GM21526 (cell line): ENCODE measurements around the gene KLHDC1.
"Not testable (repeated sequence)": the region's sequence is repeated elsewhere in the genome, so short reads cannot be mapped to it uniquely, and the experiment has no call there.

Source experiments
- ATAC-seq: cut with Tn5 transposase; IDR thresholded peaks from one replicate; pipeline ENCODE4 v1.9.1; 2021; ENCODE audit warnings: moderate library complexity; ENCODE audit not compliant: unreplicated experiment, low FRiP score

The KLHDC1 gene, protein sequence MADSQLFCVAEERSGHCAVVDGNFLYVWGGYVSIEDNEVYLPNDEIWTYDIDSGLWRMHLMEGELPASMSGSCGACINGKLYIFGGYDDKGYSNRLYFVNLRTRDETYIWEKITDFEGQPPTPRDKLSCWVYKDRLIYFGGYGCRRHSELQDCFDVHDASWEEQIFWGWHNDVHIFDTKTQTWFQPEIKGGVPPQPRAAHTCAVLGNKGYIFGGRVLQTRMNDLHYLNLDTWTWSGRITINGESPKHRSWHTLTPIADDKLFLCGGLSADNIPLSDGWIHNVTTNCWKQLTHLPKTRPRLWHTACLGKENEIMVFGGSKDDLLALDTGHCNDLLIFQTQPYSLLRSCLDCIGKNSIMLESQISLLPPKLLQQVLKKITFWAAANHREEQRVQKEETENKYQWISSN

DNA sequence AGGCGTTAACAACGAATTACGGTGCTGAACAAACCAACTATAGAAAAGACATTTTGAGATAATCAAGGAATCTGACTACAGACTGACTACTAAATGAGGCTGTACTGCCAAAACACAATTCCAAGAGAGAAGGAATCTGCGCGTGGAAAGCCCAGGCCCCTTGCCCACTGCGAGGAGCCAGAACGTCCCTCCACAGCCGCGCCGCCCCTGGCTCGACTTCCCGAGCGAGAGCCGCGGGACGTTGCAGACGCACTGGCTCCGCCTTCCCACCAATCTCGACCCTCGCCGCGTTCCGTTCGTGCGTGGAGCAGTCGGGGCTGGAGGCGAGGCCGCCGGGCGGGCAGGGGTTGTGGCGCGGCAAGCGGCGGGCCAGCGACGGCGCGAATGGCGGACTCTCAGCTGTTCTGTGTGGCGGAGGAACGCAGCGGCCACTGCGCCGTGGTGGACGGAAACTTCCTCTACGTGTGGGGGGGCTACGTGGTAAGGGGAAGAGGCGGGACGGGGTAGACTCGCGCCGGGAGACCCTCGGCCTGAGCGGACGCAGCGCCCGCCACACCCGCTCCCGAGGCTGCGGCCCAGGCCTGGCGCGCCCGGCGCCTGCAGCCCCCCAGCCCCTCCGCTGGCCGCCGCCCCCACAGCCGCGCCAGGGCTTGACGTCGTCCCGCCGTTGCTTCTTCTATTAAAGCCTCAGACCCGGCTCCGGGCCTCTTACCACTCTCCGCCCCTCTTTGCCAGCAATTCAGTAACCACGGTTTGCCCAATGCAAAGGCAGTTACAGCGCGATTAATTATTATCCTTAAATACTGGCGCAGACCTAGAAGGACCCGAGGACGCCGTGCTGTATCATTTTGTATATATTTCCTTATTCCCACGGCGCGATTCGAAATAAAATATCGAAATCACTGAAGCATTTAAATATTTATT, at the start of gene KLHDC1:
KLHDC1 (plus strand) TSS at position 310 of the 924 bp plus-strand sequence; CDS start at position 385, 75 bp downstream.
- peak; percentile 51 for ATAC-seq

DNA sequence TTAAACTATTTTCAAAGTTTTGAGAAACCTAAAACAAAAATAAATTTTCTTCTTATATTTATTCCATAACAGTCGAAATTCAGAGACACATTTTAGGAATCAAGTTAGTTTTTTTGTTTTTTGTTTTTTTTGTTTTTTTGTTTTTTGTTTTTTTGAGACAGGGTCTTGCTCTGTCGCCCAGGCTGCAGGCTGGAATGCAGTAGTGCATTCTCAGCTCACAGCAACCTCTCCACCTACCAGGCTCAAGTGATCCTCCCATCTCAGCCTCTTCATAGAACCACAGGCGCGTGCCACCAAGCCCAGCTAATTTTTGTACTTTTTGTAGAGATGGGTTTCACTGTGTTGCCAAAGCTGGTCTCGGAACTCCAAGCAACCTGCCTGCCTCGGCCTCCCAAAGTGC, 39.4 kb upstream of the KLHDC1 start:
- ATAC-seq = no peak

DNA sequence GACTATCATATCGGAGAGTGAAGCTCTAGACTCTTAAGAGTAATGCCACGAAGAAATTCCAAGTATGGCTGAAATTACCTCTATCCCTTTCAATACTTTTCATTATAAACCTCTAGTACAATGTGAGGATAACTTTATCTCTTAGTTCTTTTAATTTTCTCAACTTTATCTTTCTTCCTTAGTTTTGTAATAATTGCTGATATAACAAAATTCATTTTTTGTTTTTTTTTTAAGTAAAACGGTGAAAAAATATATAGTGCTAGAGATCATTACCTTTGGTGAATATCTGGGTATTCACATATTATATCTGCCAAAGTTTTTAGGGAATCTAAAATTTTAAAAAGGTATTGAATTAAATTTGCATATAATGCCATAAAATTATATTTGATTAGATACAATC, 38.4 kb upstream of the KLHDC1 start:
- ATAC-seq = no peak

DNA sequence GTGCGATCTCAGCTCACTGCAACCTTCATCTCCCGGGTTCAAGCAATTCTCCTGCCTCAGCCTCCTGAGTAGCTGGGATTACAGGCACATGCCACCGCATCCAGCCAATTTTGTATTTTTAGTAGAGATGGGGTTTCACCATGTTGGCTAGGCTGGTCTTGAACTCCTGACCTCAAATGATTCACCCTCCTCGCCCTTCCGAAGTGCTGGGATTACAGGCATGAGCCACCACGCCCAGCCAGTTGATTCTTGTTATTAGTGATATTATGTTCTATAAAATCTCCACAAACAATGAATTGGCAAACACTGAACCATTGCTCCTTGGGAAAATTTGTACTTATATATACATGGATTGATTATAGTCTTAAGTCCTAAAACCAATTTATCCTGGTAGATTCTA, 35.4 kb upstream of the KLHDC1 start:
- ATAC-seq = not testable (repeated sequence)

DNA sequence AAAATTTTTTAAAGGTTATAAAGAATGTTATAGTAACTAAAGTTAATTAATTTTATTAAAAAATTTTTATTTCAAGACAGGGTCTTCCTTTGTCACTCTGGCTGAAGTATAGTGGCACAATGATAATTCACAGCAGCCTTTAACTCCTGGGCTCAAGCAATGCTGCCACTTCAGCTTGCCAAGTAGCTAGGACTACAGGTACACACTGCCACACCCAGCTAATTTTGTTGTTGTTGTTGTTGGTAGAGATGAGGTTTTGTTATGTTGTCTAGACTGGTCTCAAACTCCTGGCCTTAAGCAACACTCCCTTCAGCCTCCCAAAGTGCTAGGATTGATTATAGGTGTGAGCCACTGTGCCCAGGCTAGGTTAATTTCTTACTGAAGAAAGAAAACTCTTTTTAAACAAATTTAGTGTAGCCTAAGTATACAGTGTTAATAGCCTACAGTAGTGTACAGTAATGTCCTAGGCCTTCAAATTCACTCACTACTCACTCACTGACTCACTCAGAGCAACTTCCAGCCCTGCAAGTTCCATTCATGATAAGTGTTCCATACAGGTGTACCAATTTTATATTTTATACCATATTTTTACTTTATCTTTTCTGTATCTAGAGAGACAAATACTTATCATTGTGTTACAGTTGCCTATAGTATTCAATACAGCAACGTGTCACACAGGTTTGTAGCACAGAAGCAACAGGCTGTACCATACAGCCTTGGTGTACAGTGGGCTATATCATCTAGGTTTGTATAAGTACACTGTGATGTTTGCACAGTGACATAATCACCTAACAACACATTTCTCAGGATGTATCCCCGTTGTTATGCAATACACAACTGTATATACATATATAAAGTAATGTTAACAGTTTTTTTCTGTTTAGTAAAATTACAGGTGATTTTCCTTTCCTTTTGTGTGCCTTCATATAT, 33.1 kb upstream of the KLHDC1 start:
- no peak for ATAC-seq

DNA sequence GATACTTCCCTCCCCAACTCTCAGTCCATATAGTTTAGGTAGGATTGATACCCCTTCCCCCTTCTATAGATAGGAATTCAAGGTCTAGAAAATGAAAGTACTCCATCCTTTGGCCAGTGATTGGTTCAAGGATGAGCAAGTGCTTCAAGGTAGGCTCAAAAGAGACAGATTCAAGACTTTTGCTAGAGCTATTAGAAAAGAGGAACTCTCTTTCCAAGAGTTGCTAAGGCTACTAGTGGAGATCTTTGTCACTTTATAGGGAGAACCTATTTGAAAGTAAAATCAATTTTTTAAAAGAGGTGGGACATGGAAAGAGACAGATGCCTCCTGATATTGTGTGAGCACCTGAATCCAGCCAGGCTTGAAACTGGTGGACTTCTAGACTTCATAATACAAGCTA, 22.4 kb upstream of the KLHDC1 start:
- no peak for ATAC-seq

DNA sequence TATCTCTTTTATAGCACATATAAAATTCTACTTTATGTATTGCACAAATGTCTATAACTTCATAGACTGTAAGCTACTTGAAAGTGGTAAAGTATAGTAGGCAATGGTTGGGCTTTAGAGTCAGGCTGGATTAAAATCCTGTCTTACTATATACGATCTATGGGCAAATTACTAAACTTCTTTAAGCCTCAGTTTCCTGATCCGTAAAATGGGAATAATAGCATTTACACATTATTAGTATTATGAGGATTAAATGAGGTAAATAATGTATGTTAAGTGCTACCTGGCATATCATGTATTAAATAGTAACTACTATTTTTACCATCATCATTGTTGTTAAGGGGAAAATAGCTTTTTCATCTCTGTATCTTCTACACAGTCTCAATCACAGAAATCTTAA, 19.3 kb upstream of the KLHDC1 start:
- no peak for ATAC-seq

DNA sequence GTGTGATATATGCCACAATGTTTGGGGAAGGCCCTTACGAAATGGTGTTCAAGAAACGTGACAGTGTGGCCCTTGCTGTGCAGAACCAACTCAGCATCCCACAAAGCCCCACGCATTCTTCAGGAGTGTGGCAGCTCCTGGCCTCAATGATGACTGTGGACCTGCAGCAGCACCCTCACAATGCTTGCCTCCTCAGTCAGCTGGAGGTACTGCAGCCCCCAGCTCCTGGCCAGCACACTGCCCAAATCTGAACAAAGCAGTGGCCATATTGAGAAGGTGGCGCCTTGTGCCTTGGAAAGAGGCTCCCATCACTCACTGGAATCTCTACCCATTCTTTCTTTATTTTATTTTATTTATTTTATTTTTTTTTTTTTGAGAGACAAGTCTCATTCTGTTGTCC, 15.3 kb upstream of the KLHDC1 start:
- no peak for ATAC-seq

DNA sequence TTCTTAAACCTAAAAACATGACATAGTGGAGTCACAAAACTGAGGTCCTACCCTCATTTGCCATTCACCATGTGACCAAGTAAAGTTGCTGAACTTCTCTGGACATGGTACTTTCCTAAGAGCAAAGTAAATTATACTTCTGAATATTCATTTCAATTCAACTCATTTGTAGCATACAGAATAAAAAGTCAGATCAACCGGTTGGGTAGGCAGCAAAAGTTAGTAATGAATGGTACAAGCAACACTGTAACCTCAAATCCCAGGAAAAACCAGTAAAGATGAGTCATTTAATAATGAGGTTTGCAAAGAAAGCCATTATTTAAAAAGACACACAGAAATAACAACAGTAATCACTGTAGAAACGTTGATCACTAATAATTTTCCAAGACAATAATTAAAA, 13.6 kb upstream of the KLHDC1 start:
- no peak for ATAC-seq

DNA sequence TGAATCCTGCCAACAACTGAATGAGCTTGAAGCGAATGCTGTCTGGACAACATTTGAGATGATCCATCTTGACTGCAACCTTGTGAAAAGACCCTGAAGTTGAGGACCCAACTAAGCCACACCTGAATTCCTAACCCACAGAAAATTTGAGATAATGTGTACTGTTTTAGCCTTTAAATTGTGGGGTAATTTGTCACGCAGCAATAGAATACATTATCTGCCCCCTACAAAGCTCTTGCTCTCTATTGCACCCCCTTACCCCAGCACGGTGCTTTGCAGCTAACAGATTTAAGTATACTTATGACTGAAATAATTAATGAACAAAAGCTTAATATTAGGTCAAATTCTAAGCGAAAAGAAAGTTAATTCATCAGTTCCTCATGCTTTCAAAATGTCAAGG, 6.5 kb upstream of the KLHDC1 start:
- ATAC-seq = no peak

DNA sequence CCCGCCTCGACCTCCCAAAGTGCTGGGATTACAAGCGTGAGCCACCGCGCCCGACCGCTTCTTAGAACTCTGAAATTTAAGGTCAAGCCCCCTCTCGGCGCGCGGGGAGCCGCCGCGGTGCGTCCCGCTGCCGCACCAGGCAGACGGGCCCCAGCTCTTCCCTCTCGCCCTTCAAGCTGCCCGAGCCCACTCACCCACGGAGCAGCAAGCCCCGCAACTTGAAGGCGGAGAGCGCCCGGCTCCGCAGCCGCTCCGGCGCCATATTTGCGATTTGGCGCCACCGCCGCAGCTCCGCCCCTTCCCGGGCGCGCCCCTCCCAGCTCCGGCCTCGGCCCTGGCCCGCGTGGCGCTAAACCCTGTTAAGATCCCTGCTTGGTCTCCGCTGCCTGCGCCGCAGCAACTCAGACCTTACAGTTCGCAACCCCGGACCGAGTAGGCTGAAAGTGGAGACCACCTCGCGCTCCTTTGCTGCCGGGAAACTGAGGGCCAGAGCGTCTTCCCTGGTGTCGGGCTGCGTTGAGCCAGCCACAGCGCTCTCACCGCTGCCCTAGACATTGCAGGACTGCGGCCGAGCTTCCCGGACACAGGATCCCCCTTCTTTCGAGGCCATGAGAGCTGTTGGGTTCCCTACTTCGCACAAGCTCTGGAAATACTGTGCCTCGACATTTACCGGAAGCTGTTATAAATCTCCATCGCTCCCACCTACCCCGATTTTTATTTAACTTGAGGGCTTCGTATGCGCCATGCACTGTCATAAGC, 4.8 kb upstream of the KLHDC1 start, which contains the start of gene POLE2:
POLE2 (minus strand) TSS at position 273 of the 759 bp plus-strand sequence; CDS start at position 262, 11 bp downstream.
- ATAC-seq = peak; percentile 88

DNA sequence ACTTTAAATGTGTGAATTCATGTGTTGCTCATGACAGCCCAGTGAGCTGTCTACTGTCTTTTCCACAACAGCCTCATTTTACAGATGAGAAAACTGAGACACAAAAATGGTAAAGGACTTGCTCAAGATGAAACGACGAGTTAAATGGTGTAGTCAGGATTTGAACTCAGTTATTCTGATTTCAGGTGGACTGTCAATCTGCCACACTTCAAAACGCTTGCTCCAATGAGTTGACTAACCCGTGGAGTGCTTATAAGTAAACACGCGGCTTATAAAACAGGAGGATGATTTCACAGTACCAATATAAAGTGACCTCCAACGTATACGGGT, 4.3 kb upstream of the KLHDC1 start:
- ATAC-seq = no peak

DNA sequence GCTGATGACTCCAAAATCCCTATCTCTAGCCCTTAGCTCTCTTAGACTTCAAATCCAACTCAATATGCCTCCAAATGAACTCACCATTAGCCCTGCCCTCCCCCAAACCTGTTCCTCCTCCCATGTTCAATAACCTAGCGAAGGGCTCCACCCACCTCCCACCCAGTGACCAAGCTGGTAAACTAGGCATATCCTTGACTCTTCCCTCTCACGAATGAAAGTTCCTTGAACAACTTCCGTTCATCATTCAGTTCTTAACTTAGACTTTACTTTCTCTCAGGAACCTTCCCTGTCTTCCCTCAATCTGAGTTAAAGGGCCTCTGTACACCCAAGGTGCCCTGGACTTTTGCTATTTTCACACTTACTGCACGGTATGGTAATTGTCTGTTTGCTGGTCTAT, 1.9 kb upstream of the KLHDC1 start:
- ATAC-seq = no peak

DNA sequence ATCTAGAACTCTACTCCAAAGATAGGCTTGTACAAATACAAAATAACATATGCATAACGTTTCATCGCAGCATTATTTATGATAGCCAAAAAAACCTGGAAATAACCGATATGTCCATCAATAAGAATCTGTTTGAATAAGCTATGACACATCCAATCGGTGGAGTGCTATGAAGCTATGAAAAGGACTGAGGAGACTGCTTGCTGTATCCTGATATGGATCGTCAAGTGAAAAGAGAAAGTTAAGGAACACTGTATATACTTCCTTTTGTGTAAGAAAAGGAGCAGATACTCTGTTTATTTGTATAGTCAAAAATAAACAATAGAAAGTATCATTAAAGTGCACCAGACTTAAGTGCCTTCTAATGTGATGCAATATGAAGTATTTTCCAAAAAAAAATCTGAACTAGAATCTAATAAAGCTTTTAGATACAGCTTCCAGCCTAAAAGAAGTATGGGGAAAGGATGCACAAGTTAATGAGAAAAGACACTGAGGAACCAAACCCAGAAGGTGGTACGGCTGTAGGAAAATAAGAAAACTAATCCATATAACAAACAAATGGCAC, 645 bp upstream of the KLHDC1 start:
- ATAC-seq = no peak

DNA sequence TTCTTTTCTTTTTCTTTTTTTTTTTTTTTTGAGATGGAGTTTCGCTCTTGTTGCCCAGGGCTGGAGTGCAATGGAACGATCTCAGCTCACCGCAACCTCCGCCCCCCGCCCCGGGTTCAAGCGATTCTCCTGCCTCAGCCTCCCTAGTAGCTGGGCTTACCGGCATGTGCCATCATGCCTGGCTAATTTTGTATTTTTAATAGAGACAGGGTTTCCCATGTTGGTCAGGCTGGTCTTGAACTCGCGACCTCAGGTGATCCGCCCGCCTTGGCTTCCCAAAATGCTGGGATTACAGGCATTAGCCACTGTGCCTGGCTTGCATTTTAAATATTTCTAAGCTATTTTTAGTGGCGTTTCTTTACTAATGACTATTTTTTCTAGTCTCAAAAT, 810 bp downstream of the KLHDC1 start:
- ATAC-seq = not testable (repeated sequence)

DNA sequence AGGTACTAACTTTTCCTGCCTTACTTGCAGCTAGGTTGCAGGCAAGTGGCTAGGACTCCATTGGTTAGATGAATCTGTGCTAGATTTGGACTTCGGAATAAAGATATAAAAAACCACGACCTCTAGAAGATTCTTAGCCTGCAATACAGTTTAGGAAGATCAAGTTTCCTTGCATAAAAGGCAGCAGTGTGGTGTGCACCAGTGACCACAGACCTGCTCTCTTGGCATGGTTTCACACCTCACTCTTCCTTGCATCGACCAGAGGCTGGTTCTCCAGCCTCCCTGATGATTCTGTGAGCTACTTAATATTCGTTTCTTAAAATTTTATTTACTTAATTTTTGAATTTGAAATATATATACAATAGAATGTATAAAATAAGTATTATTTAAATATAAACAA, 9.8 kb downstream of the KLHDC1 start:
- no peak for ATAC-seq

DNA sequence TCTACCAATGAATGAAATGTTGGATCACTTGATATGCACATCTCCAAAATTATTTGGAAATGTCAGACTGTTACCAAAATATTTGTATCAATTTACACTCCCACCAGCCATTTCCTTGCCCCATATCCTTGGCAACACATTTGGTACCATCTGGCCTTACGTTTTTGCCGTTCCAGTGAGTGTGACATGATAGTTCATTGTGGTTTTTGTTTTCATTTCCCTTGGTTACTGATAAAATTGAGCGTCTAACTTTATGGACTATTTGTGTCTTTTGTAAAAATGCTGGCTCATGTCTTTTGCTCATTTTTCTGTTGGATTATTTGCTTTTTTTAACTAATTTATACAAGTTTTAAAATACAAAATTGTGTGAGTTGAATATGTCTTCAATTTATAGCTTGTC, 11.0 kb downstream of the KLHDC1 start:
- ATAC-seq = no peak

DNA sequence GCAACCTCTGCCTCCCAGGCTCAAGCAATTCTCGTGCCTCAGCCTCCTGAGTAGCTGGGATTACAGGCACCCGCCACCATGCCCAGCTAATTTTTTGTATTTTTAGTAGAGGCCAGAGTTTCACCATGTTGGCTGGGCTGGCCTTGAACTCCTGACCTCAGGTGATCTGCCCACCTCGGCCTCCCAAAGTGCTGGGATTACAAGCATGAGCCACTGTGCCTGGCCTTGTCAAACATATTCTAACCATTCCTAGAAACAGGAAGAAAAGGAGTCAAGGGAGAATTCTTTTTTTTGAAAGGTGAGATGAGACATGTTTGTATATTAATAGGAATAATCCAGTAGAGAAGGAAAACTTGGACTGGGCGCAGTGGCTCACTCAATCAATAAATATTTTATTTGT, 11.6 kb downstream of the KLHDC1 start:
- not testable (repeated sequence) for ATAC-seq

DNA sequence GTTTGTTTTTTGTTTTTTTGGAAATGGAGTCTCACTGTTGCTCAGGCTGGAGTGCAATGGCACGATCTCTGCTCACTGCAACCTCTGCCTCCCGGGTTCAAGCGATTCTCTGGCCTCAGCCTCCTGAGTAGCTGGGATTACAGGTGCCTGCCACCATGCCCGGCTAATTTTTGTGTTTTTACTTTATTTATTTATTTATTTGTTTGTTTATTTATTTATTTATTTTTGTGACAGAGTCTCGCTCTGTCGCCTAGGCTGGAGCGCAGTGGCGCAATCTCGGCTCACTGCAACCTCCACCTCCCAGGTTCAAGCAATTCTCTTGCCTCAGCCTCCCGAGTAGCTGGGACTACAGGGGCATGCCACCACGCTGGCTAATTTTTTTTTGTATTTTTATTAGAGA, 18.1 kb downstream of the KLHDC1 start:
- ATAC-seq = not testable (repeated sequence)
